HG03571 (cell line): Measurements from ENCODE around the gene TSC22D1.
"Not testable (repeated sequence)": the region's sequence is repeated elsewhere in the genome, so short reads cannot be mapped to it uniquely, and the experiment has no call there.

ENCODE experiments used
- ATAC-seq: cut with Tn5 transposase; IDR thresholded peaks from one replicate; pipeline ENCODE4 v1.9.1; 2021; ENCODE audit not compliant: unreplicated experiment

The TSC22D1 gene

GRCh38 chr13:44575741-44576350, at the start of gene TSC22D1:
TSC22D1 (minus strand) TSS chr13:44576330; CDS start chr13:44576074, 256 bp downstream.
- no peak for ATAC-seq

- ATAC-seq, result no peak
Measured at GRCh38 chr13:44622708-44623107, 46.6 kb upstream of the TSC22D1 start.

- no peak for ATAC-seq
Measured at GRCh38 chr13:44622261-44622660, 46.1 kb upstream of the TSC22D1 start.

- ATAC-seq, result no peak
Measured at GRCh38 chr13:44620057-44620456, 43.9 kb upstream of the TSC22D1 start.

GRCh38 chr13:44619651-44620050, 43.5 kb upstream of the TSC22D1 start:
- no peak for ATAC-seq

- ATAC-seq, result no peak
Measured at GRCh38 chr13:44618326-44618725, 42.2 kb upstream of the TSC22D1 start.

GRCh38 chr13:44617648-44618047, 41.5 kb upstream of the TSC22D1 start:
- ATAC-seq, result no peak

GRCh38 chr13:44609137-44609536, 33.0 kb upstream of the TSC22D1 start:
- ATAC-seq, result no peak

- ATAC-seq, result no peak
Measured at GRCh38 chr13:44605721-44606120, 29.6 kb upstream of the TSC22D1 start.

GRCh38 chr13:44605275-44605674, 29.1 kb upstream of the TSC22D1 start:
- no peak for ATAC-seq

GRCh38 chr13:44601586-44601985, 25.5 kb upstream of the TSC22D1 start:
- no peak for ATAC-seq

- not testable (repeated sequence) for ATAC-seq
Measured at GRCh38 chr13:44593861-44594592, 17.9 kb upstream of the TSC22D1 start.

- ATAC-seq, result no peak
Measured at GRCh38 chr13:44592216-44592847, 16.2 kb upstream of the TSC22D1 start.

- ATAC-seq, result no peak
Measured at GRCh38 chr13:44591316-44591715, 15.2 kb upstream of the TSC22D1 start.

- no peak for ATAC-seq
Measured at GRCh38 chr13:44583137-44583536, 7.0 kb upstream of the TSC22D1 start.

- ATAC-seq, result no peak
Measured at GRCh38 chr13:44578067-44578400, 1.9 kb upstream of the TSC22D1 start.

GRCh38 chr13:44577236-44578066, 1.3 kb upstream of the TSC22D1 start:
- ATAC-seq, result peak; percentile 56

- ATAC-seq, result peak; percentile 15
Measured at GRCh38 chr13:44576351-44577235, 463 bp upstream of the TSC22D1 start.

- no peak for ATAC-seq
Measured at GRCh38 chr13:44575035-44575434, 1.1 kb downstream of the TSC22D1 start.

GRCh38 chr13:44574466-44574855, 1.7 kb downstream of the TSC22D1 start:
- no peak for ATAC-seq
